Left ventricle myocardium inferior (tissue), 1 donor: ENCODE data around the gene MYH9. TPM values are rescaled to one million over a fixed set of nuclear protein-coding genes. Genes with fewer than 3 reads are reported as not detected.

ENCODE experiments used
- DNase-seq: peaks from one replicate; pipeline ENCODE4 v3.0.0-alpha.2; 2020
- H3K27ac ChIP-seq: fragments of 200-600 bp; replicated peaks from 2 replicates; pipeline ENCODE4 v1.8.0; 2021
- H3K27me3 ChIP-seq: fragments of 200-600 bp; 2 replicates; pipeline ENCODE4 v1.8.0; 2021; ENCODE audit warnings: low read depth
- H3K36me3 ChIP-seq: fragments of 200-600 bp; 2 replicates; pipeline ENCODE4 v1.8.0; 2021
- H3K4me1 ChIP-seq: fragments of 200-600 bp; 2 replicates; pipeline ENCODE4 v1.8.0; 2021
- H3K4me3 ChIP-seq: fragments of 200-600 bp; 2 replicates; pipeline ENCODE4 v1.8.0; 2021; ENCODE audit warnings: mild to moderate bottlenecking, moderate library complexity
- H3K9me3 ChIP-seq: fragments of 200-600 bp; replicated peaks from 2 replicates; pipeline ENCODE4 v1.8.0; 2021
- intact Hi-C: fragments of 100-400 bp; cut with micrococcal nuclease; formaldehyde crosslinking; loops from one replicate; pipeline ENCODE4 v1.11.0; 2022
- total RNA-seq: library from RNA; stranded (reverse); fragmentation: NEBNext Ultra II Directional; extraction: Animal tissue kit (Norgen Biotek cat#: 25700); gene quantifications from one replicate; pipeline ENCODE4 v1.2.1, GENCODE V29; 2021
- TF ChIP-seq, protein P1 (sequence below): fragments of 200-600 bp; IDR thresholded peaks from 2 replicates; pipeline ENCODE4 v1.8.0; 2021; ENCODE audit warnings: antibody characterized with exemption, mild to moderate bottlenecking, borderline replicate concordance
- donor health status: DM: no; HTN: yes; CAD: no; lungs with severe emphysema.

The MYH9 gene
- total RNA-seq, 1 donor from 2014 or later: 150 TPM

DNA sequence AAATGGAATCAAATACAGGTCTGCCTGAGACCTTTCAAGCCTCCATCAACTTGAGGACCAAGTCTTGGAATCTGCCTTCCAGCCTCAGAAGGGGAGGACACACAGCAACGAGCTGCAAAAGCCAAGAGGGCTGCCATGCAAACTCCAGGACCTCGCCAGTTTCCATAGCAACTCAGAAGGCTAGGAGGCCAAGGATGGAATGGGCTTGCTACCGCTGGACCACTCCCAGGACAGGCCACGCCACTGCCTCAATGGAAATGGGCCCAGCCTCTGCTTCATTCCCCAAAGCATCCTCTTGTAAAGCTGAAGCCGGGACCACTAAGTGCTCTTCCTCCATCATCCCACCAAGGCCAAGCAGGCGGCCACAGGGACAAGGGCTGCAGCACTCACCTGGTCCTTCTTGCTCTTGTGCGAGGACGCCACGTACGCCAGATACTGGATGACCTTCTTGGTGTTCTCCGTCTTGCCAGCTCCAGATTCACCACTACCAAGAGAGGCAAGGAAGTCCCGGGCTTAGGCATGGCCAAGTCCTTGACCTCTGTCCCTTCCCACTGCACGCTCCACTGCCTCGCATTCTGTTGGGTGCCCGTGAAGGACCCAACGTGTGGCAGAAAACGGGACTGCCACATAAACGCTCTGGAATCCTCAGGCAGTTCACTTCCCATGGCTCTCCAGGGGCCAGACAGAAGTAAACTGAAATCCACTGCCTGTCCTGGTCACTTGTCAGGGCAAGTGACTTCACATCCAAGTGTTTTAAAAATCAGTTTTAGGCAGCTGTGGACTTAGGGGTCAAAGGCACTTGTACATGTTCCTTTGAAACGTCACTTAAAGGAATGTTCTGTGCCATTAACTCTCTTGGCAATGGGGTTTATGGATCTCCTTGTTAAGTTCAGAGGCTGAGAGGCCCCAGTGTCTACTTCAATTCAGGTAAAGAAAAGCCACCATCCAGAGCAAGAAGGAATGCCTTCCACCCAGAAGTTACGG is 61.3 kb downstream of the MYH9 start:
- H3K4me1 ChIP-seq: peaks cover 98% of the 10 kb centered on the region
- peak overlapping the region; percentile 100 for H3K27ac ChIP-seq
- no peaks in the 10 kb centered on the region for H3K9me3 ChIP-seq
- TF ChIP-seq, protein P1, sequence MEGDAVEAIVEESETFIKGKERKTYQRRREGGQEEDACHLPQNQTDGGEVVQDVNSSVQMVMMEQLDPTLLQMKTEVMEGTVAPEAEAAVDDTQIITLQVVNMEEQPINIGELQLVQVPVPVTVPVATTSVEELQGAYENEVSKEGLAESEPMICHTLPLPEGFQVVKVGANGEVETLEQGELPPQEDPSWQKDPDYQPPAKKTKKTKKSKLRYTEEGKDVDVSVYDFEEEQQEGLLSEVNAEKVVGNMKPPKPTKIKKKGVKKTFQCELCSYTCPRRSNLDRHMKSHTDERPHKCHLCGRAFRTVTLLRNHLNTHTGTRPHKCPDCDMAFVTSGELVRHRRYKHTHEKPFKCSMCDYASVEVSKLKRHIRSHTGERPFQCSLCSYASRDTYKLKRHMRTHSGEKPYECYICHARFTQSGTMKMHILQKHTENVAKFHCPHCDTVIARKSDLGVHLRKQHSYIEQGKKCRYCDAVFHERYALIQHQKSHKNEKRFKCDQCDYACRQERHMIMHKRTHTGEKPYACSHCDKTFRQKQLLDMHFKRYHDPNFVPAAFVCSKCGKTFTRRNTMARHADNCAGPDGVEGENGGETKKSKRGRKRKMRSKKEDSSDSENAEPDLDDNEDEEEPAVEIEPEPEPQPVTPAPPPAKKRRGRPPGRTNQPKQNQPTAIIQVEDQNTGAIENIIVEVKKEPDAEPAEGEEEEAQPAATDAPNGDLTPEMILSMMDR: peak; percentile 24
- no peaks in the 10 kb centered on the region for H3K27me3 ChIP-seq
- intact Hi-C loops: no loop called here
- no peak for DNase-seq
- no peak overlapping the region for H3K4me3 ChIP-seq
- H3K36me3 ChIP-seq: peaks cover 57% of the 10 kb centered on the region

DNA sequence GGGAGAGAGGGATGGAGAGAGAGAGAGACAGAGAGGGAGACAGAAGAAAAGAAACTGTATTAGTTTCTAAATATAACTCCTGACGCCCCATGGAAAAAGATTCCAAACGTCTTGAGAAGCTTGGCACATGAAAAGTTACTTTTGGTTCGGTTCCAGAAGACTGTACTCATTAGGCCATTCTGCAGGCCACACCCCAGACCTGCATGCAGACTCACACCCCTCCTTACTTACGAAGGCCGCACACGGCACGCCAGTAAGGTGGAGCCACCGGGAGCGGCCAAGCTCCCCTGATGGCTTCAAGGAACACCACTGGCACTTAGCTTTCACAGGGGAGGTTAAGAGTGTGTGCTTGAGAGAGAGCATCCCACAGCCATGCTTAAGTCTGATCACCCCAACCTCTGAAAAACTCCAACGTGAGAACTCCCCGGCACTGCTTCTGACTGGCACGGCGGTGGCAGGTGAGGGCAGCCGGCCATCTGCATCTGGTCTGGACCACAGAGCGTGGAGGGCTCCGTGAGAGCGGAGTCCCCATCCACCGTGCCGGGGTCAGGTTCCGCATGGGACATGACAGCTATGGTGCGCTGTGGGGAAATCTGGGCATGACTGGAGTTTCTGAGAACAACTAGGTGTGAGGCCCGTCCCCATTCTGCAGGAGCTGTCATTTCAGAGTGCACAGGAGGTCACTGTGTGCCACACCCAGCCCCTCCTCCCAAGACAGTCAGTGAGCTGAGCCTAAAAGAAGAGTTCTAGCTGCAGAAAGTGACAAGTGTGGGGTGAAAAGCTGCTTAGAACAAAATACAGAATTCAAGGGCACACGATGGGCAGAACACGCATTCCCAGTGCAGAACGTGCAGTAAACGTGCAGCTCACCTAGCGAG is 62.4 kb downstream of the MYH9 start:
- Histone ChIP-seq H3K4me1 (peaks cover 98% of the 10 kb centered on the region), H3K27me3 (no peaks in the 10 kb centered on the region), H3K36me3 (peaks cover 68% of the 10 kb centered on the region), H3K4me3 (peak overlapping the region; percentile 31), H3K27ac (peak overlapping the region; percentile 100), H3K9me3 (no peaks in the 10 kb centered on the region)
- intact Hi-C loops: no loop called here
- TF ChIP-seq, protein P1: no peak
- DNase-seq: no peak

DNA sequence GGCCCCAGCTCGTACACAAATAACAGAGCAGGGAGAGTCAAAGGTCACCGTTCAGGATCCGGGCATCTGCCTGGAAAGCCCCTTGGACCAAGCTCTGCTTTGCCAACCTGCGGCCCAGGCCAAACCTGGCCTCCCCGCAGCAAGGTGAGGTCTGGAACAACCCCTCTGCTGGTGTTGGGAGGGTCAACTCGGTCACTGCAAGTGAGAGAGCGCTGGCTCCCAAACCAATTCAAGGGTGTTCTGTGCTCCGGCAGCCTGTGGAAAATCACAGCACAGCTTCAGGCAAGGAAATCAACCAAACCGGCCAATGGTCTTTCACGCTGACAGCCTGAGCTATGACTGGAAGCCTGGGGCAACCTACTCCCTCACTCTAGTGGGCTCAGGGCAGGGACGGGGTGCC is 63.4 kb downstream of the MYH9 start:
- Histone ChIP-seq H3K4me3 (peak overlapping the region; percentile 31), H3K27ac (peak overlapping the region; percentile 100), H3K4me1 (peaks cover 98% of the 10 kb centered on the region), H3K27me3 (no peaks in the 10 kb centered on the region), H3K36me3 (peaks cover 78% of the 10 kb centered on the region), H3K9me3 (no peaks in the 10 kb centered on the region)
- DNase-seq: no peak
- intact Hi-C loops: loop anchor here (5.0 kb wide), 1 partner anchor 143 kb away; no protein-coding TSS in a partner anchor
- TF ChIP-seq, protein P1: no peak

DNA sequence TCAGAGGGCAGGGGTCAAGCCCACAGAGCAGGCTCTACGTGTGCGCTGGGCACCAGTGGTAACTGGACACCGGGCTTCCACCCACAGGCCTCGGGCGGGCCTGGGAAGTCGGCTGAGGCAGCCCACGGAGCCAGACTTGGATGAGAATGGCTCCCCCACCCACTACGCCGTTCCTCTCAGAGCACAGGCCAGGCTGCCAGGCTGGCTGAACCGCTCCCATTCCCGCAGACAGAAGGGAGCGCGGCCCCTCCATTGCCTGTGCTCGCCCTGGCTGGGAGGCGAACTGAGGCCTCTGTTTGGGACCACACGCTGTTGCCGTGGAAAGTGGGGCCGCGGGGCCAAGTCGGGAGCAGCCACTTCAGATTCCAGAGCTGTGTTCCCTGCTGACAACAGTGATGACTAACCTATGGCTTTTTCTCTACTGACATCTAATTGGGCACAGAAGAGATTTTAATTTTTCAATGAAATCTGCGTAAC is 63.9 kb downstream of the MYH9 start:
- peak; percentile 77 for DNase-seq
- Histone ChIP-seq H3K4me1 (peaks cover 94% of the 10 kb centered on the region), H3K27ac (peak overlapping the region; percentile 100), H3K27me3 (no peaks in the 10 kb centered on the region), H3K4me3 (peak overlapping the region; percentile 31), H3K36me3 (peaks cover 83% of the 10 kb centered on the region), H3K9me3 (no peaks in the 10 kb centered on the region)
- intact Hi-C loops: loop anchor here (5.0 kb wide), 1 partner anchor 143 kb away; no protein-coding TSS in a partner anchor
- TF ChIP-seq, protein P1: no peak
